ENCODE data around the gene MEGF8. TPM values are rescaled to one million over a fixed set of nuclear protein-coding genes. Genes with fewer than 3 reads are reported as not detected.

The MEGF8 gene
- total RNA-seq, 1 donor from 2014 or later: 113 TPM

GRCh38 chr19:42287017-42287826 lies 38.2 kb upstream of the MEGF8 start:
- DNase-seq (ENCODE audit: low read depth): no peak

- DNase-seq (ENCODE audit: low read depth): no peak
Observed at GRCh38 chr19:42287827-42288107, 37.7 kb upstream of the MEGF8 start.

DNA sequence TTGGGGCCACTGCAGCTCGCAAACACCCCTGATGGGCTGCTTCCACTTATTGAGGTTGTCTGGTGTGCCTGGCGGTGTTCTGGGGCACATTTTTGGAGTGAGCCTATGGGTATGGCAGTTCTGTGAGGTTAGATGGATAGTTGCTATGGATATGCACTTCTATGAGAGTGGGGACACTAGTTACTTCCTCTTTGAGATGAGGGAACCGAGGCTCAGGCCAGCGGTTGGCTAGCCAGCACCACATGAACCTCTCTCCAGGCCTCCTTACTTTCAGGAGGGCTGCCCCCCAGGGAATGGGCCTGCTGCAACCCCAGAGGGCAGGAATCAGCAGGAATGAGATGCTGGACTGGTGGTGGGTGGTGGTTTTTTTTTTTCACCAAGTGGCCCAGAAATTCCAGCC lies 37.0 kb upstream of the MEGF8 start:
- no peak for DNase-seq (ENCODE audit: low read depth)

DNA sequence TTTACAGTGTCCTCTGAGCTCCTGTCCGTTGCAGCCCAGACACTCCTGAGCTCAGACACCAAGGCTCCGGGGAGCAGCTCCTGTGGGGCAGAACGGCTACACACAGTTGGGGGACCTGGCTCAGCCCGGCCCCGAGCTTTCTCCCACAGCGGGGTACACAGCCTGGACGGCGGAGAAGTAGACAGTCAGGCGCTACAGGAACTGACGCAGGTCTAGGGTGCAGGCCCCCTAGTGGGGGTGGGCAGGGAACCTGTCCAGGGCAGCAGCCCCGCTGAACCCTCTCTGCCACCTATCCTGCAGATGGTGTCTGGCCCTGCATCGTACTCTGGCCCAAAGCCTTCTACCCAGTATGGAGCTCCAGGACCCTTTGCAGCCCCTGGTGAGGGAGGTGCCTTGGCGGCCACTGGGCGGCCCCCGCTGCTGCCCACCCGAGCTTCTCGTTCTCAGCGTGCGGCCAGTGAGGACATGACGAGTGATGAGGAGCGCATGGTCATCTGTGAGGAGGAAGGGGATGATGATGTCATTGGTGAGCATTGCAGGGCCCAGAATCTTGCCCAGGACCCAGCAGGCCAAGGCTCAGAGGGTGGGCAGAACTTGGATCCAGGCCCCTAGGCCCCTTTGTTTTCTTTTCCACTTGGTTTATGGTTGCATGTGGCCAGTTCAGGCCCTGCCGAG lies 36.4 kb upstream of the MEGF8 start:
- no peak for DNase-seq (ENCODE audit: low read depth)

DNA sequence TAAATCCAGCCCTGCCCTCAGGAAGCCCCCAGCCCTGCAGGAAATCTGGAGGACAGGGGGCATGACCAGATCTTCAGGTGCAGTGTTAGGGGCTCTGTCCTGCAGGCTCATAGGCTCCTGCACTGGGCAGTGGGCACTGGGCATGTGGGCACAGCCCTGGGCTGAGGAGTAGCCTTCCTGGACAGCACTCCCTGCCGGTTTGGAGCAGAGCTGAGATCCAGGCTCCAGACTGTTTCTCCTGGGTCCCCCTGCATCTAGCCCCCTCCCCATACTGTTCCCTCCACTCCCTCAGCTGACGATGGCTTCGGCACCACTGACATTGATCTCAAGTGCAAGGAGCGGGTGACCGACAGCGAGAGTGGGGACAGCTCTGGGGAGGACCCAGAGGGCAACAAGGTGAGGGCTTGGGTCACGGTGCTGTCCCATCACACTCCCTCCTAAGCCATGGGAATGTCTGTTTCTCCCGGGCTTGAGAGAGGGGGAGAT lies 35.8 kb upstream of the MEGF8 start:
- DNase-seq (ENCODE audit: low read depth): no peak

- no peak for DNase-seq (ENCODE audit: low read depth)
Observed at GRCh38 chr19:42290136-42290522, 35.3 kb upstream of the MEGF8 start.

DNA sequence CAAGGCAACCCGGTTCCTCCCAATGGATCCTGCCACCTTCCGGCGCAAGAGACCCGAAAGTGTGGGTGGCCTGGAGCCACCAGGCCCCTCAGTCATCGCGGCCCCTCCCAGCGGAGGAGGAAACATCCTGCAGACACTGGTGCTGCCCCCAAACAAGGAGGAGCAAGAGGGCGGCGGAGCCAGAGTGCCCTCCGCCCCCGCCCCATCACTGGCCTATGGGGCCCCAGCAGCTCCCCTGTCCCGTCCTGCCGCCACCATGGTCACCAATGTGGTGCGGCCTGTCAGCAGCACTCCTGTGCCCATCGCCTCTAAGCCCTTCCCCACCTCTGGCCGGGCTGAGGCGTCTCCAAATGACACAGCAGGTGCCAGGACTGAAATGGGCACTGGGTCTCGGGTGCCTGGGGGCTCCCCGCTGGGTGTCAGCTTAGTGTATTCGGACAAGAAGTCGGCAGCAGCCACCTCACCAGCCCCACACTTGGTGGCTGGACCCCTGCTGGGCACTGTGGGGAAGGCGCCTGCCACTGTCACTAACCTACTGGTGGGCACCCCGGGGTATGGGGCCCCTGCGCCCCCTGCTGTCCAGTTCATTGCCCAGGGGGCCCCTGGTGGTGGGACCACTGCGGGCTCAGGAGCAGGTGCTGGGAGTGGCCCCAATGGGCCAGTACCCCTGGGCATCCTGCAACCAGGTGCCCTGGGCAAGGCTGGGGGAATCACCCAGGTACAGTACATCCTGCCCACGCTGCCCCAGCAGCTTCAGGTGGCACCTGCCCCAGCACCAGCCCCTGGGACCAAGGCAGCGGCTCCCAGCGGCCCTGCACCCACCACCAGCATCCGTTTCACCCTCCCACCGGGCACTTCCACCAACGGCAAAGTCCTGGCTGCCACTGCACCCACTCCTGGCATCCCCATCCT lies 34.7 kb upstream of the MEGF8 start:
- DNase-seq (ENCODE audit: low read depth): no peak

DNA sequence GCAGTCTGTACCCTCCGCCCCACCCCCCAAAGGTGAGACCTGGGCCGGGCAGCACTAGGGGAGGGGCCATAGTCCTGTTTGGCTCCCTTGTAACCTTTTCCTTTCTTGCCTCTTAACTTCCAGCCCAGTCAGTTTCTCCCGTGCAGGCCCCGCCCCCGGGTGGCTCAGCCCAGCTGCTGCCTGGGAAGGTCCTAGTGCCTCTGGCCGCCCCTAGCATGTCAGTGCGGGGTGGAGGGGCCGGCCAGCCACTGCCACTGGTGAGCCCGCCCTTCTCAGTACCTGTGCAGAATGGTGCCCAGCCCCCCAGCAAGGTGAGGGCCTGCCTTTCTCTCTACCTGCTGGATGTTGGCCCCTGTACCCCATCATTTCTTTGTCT lies 34.0 kb upstream of the MEGF8 start:
- no peak for DNase-seq (ENCODE audit: low read depth)

- DNase-seq (ENCODE audit: low read depth): no peak
Observed at GRCh38 chr19:42292042-42292960, 33.1 kb upstream of the MEGF8 start.

DNA sequence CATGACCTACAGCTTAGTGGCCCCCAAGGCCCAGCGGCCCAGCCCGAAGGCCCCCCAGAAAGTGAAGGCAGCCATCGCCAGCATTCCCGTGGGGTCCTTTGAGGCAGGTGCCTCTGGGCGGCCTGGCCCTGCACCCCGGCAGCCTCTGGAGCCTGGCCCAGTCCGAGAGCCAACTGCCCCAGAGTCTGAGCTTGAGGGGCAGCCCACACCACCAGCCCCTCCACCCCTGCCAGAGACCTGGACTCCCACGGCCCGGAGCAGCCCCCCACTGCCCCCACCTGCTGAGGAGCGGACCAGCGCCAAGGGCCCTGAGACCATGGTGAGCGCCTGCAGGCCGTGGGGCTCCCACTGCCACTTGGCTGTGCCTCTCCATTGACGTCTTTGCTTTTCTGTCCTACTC lies 32.5 kb upstream of the MEGF8 start:
- DNase-seq (ENCODE audit: low read depth): no peak

- DNase-seq (ENCODE audit: low read depth): no peak
Observed at GRCh38 chr19:42293540-42293939, 31.9 kb upstream of the MEGF8 start.

DNA sequence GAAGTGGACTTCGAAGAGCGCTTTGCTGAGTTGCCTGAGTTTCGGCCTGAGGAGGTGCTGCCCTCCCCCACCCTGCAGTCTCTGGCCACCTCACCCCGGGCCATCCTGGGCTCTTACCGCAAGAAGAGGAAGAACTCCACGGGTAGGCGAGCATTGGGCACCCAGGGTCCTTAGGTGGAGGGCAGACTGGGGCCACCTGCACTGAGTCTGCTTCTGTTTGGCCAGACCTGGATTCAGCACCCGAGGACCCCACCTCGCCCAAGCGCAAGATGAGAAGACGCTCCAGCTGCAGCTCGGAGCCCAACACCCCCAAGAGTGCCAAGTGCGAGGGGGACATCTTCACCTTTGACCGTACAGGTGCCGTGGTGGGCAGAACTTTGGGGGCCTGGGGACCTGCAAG lies 31.5 kb upstream of the MEGF8 start:
- no peak for DNase-seq (ENCODE audit: low read depth)

- DNase-seq (ENCODE audit: low read depth): no peak
Observed at GRCh38 chr19:42294471-42295137, 30.8 kb upstream of the MEGF8 start.

- no peak for DNase-seq (ENCODE audit: low read depth)
Observed at GRCh38 chr19:42295342-42295741, 30.1 kb upstream of the MEGF8 start.

DNA sequence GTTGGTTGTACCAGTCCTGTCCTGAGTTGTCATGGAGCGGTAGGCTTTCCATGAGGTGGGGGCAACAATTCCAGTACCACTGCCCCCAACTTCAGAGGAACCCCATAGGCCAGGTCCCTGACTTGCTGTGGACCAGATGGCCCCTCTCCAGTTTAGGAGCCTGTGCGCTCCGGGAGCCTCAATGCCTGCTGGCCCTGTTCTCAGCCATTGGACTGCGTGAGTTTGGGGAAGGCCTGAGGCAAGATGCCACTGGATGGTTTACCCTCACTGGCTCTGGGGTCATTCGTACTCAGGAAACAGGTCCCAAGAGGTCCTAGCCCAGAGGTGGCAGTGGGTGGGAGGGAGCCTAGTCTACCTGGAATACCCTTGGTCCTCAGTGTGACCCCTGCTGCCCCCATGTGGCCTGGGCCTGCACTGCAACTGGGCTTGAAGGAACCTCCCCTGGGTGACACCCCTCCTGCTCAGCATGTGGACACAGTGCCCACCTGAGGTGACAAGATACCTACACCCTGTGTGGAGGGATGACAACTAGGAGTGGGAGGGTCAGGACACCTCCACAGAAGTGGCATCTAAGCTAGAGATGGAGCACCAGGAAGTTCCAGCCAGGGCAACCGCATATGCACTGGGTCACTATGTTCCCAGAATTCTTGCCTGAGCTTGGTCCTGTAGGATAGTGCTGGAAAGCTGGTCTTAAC lies 29.5 kb upstream of the MEGF8 start:
- DNase-seq (ENCODE audit: low read depth): peak; percentile 47

DNA sequence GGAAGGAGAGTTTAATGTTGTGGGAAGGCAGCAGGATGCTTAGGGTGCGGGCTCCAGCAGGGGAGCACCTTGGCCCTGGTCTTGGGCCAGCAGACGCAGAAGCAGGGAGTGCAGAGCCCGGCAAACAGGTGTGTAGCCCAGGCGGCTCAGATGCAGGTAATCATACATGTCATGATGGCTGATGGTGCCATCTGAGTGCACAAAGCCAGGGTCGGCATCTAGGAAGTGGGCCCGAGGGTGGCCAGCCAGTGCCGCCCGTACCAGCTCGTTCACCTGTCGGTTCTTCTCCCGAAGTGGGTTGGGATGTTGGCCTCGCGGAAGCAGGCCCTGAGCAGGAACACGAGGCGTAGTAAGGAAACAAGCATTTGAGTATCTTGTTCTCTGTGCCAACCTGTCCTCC lies 28.4 kb upstream of the MEGF8 start:
- DNase-seq (ENCODE audit: low read depth): no peak

GRCh38 chr19:42301646-42302203 lies 23.7 kb upstream of the MEGF8 start, which contains the start of gene PRR19:
TSS of gene PRR19 (plus strand) at chr19:42302132. CDS start at chr19:42309585, 7,453 bp downstream.
- DNase-seq (ENCODE audit: low read depth): no peak

DNA sequence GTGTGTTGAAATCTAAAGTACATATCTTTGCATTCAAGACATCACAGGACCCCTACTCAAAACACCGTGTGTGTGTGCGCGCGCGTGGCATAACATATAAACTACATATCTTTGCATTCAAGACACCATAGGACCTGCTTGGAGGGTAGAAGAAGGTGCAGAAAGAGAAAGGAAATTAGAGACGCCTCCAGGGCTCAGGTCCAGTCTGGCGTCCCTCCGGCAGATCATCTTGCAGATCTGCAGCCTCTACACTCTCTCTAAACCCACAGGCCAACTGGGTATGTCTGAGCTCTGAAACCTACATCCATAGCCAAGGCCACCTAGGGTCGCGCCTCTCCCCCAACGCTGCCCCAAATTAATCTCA lies 22.4 kb upstream of the MEGF8 start:
- DNase-seq (ENCODE audit: low read depth): no peak

GRCh38 chr19:42303876-42304275 lies 21.6 kb upstream of the MEGF8 start:
- no peak for DNase-seq (ENCODE audit: low read depth)

- DNase-seq (ENCODE audit: low read depth): no peak
Observed at GRCh38 chr19:42306646-42307045, 18.8 kb upstream of the MEGF8 start.
